IPS-18a (cell line): ENCODE measurements around the gene FAHD1.

ENCODE experiments used
- H3K27ac ChIP-seq: one replicate; pipeline ENCODE4 v1.5.1; 2013; ENCODE audit warnings: low read length
- H3K27me3 ChIP-seq: one replicate; pipeline ENCODE4 v1.6.1; 2013; ENCODE audit warnings: mild to moderate bottlenecking, low read length; ENCODE audit not compliant: control insufficient read depth, insufficient read depth
- H3K36me3 ChIP-seq: one replicate; pipeline ENCODE4 v1.6.1; 2013; ENCODE audit warnings: low read depth, low read length; ENCODE audit not compliant: control insufficient read depth
- H3K4me1 ChIP-seq: one replicate; pipeline ENCODE4 v1.6.1; 2013; ENCODE audit warnings: low read depth, low read length; ENCODE audit not compliant: control insufficient read depth
- H3K4me3 ChIP-seq: one replicate; pipeline ENCODE4 v1.5.1; 2013; ENCODE audit warnings: low read length
- H3K9ac ChIP-seq: one replicate; pipeline ENCODE4 v1.6.1; 2013; ENCODE audit warnings: mild to moderate bottlenecking, low read length, moderate library complexity
- H3K9me3 ChIP-seq: one replicate; pipeline ENCODE4 v1.6.1; 2013; ENCODE audit warnings: low read depth, low read length; ENCODE audit not compliant: control insufficient read depth

The FAHD1 gene

GRCh38 chr16:1784977-1785845 lies 41.8 kb upstream of the FAHD1 start:
- Histone ChIP-seq H3K9me3 (no peaks in the 10 kb centered on the region), H3K4me3 (no peak overlapping the region), H3K36me3 (peaks cover 9% of the 10 kb centered on the region), H3K27ac (no peak overlapping the region), H3K27me3 (no peaks in the 10 kb centered on the region), H3K4me1 (no peaks in the 10 kb centered on the region), H3K9ac (no peak overlapping the region)

- Histone ChIP-seq H3K27me3 (no peaks in the 10 kb centered on the region), H3K9me3 (no peaks in the 10 kb centered on the region), H3K36me3 (peaks cover 9% of the 10 kb centered on the region), H3K4me1 (no peaks in the 10 kb centered on the region), H3K4me3 (no peak overlapping the region), H3K27ac (no peak overlapping the region), H3K9ac (no peak overlapping the region)
Observed at GRCh38 chr16:1785846-1786170, 41.2 kb upstream of the FAHD1 start.

GRCh38 chr16:1786242-1787055 lies 40.6 kb upstream of the FAHD1 start:
- Histone ChIP-seq H3K4me3 (no peak overlapping the region), H3K27me3 (no peaks in the 10 kb centered on the region), H3K9ac (no peak overlapping the region), H3K9me3 (no peaks in the 10 kb centered on the region), H3K4me1 (no peaks in the 10 kb centered on the region), H3K27ac (no peak overlapping the region), H3K36me3 (peaks cover 9% of the 10 kb centered on the region)

- Histone ChIP-seq H3K27ac (no peak overlapping the region), H3K4me1 (no peaks in the 10 kb centered on the region), H3K4me3 (no peak overlapping the region), H3K9me3 (no peaks in the 10 kb centered on the region), H3K9ac (no peak overlapping the region), H3K36me3 (peaks cover 9% of the 10 kb centered on the region), H3K27me3 (no peaks in the 10 kb centered on the region)
Observed at GRCh38 chr16:1787056-1787321, 40.0 kb upstream of the FAHD1 start.

GRCh38 chr16:1787322-1788094 lies 39.5 kb upstream of the FAHD1 start:
- no peak overlapping the region for H3K4me3 ChIP-seq
- no peak overlapping the region for H3K27ac ChIP-seq

GRCh38 chr16:1788095-1788707 lies 38.8 kb upstream of the FAHD1 start:
- H3K27me3 ChIP-seq, result no peaks in the 10 kb centered on the region
- H3K4me3 ChIP-seq, result no peak overlapping the region
- peaks cover 9% of the 10 kb centered on the region for H3K36me3 ChIP-seq
- H3K4me1 ChIP-seq, result no peaks in the 10 kb centered on the region
- H3K27ac ChIP-seq, result no peak overlapping the region
- no peaks in the 10 kb centered on the region for H3K9me3 ChIP-seq
- no peak overlapping the region for H3K9ac ChIP-seq

More at GRCh38 chr16:1787322-1788094, 39.5 kb upstream of the FAHD1 start:
- H3K36me3 ChIP-seq, result peaks cover 9% of the 10 kb centered on the region
- H3K27me3 ChIP-seq, result no peaks in the 10 kb centered on the region
- H3K4me1 ChIP-seq, result no peaks in the 10 kb centered on the region
- no peaks in the 10 kb centered on the region for H3K9me3 ChIP-seq
- H3K9ac ChIP-seq, result no peak overlapping the region

- H3K27me3 ChIP-seq, result no peaks in the 10 kb centered on the region
- no peaks in the 10 kb centered on the region for H3K9me3 ChIP-seq
- no peak overlapping the region for H3K27ac ChIP-seq
- H3K4me3 ChIP-seq, result no peak overlapping the region
- no peak overlapping the region for H3K9ac ChIP-seq
- no peaks in the 10 kb centered on the region for H3K4me1 ChIP-seq
- peaks cover 9% of the 10 kb centered on the region for H3K36me3 ChIP-seq
Observed at GRCh38 chr16:1788708-1789100, 38.3 kb upstream of the FAHD1 start.

- H3K36me3 ChIP-seq, result peaks cover 9% of the 10 kb centered on the region
- no peaks in the 10 kb centered on the region for H3K27me3 ChIP-seq
- H3K9ac ChIP-seq, result no peak overlapping the region
- no peak overlapping the region for H3K27ac ChIP-seq
- H3K4me1 ChIP-seq, result no peaks in the 10 kb centered on the region
- H3K4me3 ChIP-seq, result no peak overlapping the region
- H3K9me3 ChIP-seq, result no peaks in the 10 kb centered on the region
Observed at GRCh38 chr16:1789643-1790045, 37.4 kb upstream of the FAHD1 start.

GRCh38 chr16:1790261-1790610 lies 36.8 kb upstream of the FAHD1 start:
- Histone ChIP-seq H3K9me3 (no peaks in the 10 kb centered on the region), H3K27me3 (no peaks in the 10 kb centered on the region), H3K9ac (no peak overlapping the region), H3K4me1 (no peaks in the 10 kb centered on the region), H3K4me3 (no peak overlapping the region), H3K27ac (no peak overlapping the region), H3K36me3 (peaks cover 9% of the 10 kb centered on the region)

- H3K4me1 ChIP-seq, result no peaks in the 10 kb centered on the region
- H3K9ac ChIP-seq, result no peak overlapping the region
- no peak overlapping the region for H3K4me3 ChIP-seq
- H3K27me3 ChIP-seq, result no peaks in the 10 kb centered on the region
- H3K9me3 ChIP-seq, result no peaks in the 10 kb centered on the region
- H3K36me3 ChIP-seq, result peaks cover 9% of the 10 kb centered on the region
- H3K27ac ChIP-seq, result no peak overlapping the region
Observed at GRCh38 chr16:1790611-1791255, 36.3 kb upstream of the FAHD1 start.
